HG03108 (cell line): ENCODE data around the gene SDHAF2.
"Not testable (repeated sequence)": the region's sequence is repeated elsewhere in the genome, so short reads cannot be mapped to it uniquely, and the experiment has no call there.

ENCODE experiments used
- ATAC-seq: cut with Tn5 transposase; IDR thresholded peaks from one replicate; pipeline ENCODE4 v1.9.1; 2021; ENCODE audit warnings: moderate library complexity; ENCODE audit not compliant: unreplicated experiment

SDHAF2 gene

DNA sequence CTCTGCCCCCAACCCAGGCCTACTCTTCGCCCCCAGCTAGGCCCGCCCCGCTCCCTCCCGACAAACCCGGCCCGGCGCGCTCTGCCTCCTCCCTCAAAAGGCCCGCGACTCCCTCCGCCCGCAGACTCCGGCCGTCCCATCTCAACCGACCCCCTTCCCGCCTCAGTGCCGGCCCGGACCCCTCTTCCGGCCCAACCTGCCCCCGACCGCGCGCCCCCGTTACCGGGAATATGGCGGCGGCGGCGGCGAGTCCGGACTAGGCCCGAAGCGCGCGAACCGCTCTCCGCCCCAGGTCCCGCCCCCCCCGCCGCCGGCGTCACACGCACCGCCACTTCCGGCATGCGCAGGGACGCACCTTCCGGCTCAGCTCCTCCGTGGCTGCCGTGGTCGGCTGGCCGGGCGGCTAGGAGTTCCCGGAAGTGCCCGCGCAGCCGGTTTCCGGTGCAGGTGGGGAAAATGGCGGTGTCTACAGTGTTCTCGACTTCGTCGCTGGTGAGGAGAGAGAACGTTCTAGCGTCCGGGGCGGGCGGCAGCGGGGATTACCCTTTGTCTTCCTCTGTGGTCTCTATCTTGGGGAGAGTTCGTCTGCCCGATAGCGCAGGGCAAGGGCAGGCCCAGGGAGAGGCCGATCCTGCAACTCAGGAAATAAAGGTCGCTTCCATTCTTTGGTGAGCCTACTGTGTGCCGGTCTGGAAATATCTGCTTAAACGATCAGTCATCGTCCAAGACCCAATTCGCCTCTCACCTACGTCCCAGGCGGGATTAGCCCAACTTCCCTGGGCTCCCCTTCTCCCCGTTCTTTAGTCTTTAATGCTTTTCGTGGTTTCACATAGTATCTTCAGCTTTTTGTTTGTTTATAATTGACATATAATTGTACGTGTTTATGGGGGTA is at the start of gene SDHAF2, which contains the start of gene CPSF7:
TSS of gene SDHAF2 (plus strand) at position 434 of the 892 bp plus-strand sequence. CDS start at position 457, 23 bp downstream.
TSS of gene CPSF7 (minus strand) at position 285 of the 892 bp plus-strand sequence. CDS start 740 bp downstream, outside the sequence.
- ATAC-seq: peak; percentile 88

DNA sequence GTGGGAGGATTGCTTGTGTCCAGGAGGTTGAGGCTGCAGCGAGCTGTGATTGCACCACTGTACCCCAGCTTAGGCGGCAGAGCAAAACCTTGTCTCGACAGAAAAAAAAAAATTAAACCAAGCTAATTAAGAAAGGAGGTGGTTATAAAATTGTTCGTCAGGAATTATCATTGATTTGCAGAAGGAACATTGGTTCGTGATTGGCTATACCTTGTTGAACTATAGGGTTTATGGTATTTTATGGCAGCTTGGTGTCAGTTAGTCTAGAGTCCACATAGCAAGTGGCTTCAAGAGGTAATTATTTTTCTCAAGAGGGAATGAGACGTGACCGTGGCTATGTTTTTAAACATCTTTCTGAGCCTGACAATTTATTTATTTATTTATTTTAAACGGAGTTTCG is 49.0 kb upstream of the SDHAF2 start:
- ATAC-seq: no peak

DNA sequence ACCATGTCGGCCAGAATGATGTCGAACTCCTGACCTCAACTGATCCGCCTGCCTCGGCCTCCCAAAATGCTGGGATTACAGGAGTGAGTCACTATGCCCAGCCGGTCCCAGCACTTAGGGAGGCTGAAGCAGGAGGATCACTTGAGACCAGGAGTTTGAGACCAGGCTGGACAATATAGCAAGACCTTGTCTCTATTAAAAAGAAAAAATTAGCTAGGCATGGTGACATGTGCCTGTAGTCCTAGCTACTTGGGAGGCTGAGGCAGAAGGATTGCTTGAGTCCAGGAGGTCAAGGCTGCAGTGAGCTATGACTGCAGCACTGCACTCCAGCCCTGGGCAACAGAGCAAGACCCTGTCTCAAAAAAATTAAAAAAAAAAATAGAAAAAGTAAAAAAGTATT is 46.1 kb upstream of the SDHAF2 start:
- not testable (repeated sequence) for ATAC-seq

DNA sequence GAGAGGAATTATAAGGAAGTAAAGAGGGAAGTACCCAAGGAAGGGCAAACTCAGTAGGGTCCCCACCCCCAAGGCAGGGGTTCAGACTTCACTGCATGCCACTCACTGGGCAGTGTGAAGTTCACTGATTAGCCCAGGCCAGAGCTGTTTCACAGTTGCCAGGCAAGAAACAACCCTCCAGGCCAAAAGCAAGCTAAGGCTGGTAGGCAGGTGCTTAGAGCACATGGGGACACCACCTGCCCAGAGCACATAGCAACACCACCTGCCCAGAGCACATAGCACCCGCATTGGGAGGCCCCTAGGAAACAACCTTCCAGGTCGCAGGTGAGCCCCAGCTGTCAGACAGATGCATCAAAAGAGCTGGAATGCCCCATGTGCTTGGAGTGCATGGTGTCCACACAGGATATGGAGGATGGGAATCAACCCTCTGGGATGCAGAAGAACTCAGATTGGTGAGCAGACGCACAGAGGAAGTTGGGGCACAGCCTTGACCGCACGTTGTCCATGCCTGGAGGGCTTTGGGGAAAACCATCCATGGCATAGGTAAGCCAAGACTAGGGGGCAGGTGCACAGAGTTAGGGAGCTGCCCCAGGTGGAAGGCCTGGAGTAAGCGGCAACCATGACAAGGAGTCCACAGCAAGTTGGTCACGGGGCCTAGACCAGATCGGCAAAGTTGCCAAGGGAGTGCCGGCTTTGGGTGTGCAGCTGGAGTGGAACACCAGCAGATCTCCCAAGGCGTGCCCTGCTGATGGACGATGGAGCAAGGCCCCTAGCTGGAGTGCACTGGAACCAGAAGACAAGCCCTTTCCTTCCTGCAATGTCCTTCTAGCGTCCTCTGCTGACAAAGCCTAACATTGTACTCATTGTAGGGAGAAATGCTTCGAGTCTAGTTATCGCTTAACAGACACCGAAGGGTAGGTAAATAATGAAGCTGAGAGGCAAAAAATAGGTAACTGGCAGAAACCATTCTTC is 45.4 kb upstream of the SDHAF2 start:
- no peak for ATAC-seq

DNA sequence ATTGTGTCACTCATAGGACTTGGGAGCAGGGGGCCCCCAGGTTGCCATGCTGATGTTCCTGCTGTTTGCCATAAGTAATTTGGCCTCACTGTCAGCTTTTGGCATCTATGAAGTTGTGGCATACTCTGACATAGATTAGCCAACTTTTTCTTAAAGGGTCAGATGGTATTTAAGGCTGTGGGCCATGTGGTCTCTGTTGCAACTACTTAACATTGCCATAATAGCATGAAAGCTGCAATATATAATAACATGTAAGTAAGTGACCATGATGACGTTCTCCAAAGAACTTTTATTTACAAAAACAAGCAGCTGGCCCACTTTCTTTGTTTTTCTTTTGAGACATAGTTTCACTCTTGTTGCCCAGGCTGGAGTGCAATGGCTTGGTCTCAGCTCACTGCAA is 39.8 kb upstream of the SDHAF2 start:
- no peak for ATAC-seq

DNA sequence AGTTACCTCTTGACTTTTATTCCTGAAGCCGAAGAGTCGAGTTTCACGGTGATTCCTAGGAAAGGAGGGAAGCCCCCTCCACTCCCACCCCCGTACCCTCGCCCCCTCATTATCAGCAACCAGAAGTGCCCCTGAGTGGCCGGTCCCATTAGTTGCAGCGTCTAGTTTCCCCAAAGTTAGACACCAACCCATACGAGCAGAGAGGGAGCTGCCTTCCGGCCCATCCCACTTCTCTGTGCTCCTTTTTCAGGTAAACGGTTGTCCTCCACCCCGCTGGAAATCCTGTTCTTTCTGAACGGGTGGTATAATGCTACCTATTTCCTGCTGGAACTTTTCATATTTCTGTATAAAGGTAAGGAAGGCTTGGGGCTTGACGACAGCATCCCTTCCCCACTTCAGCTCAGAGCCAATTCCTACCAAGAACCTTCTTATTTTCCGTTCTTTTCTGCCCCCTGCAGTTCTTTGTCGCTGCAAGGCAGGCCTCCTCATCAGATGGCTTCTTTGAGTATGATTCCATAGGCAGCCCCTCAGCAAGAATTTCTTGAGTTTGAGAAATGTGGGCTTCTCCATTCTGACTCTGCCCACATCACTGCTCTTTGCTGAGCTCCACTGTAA is 36.8 kb upstream of the SDHAF2 start:
- no peak for ATAC-seq

DNA sequence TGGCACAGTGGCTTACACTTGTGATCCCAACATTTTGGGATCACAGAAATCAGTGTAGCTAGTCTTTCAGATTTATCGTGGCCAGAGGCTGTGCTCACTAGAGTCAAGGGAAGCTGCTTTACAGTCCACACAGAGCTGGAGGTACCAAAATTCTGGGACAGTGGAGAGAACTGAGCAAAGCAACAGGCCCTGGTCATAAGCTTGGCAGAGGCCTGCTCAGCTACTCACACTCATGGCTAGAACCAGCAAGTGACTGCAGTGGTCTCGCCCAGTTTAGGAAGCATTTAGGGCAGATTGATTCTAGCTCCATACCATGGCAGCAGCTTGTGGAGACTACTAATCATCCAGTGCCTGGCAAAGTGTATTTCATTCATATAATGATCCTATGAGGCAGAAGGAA is 28.8 kb upstream of the SDHAF2 start:
- no peak for ATAC-seq

DNA sequence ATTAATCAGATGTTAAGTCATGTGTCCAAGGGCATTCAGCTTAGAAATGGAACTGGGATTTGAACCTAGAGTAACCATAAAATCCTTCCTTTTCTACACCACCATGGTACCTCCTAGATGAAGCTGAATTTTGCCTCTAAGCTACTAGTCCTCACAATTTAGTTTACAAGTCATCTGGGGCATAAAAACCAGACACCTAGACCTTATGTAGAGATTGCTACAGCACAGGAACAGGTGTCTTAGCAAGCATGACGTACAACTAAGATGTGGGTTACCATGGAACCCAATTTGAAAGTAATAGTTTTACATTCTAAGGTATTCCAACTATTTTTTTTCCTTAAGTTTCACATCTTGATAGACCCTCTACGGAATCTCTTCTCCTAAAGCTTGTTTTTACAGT is 28.4 kb upstream of the SDHAF2 start:
- ATAC-seq: no peak

DNA sequence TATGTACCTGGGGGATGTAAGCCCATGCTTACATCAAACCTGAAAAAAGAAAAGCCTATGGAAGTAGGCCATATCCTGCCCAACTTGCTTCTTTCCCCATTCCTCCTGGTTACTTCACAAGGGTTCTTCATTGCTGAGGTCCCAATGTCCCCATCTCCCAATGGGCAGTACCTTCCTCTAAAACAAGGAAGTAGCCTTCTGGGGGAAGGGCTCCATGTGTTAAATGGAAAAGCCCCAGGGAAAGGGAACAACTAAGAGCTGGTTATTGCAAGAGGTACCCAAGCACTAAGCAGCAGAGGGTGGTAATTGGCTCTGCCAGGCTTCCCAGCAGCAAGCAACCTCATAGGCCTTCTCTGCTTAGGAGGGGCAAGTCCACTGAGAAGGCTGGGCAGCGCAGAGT is 26.3 kb upstream of the SDHAF2 start:
- ATAC-seq: no peak

DNA sequence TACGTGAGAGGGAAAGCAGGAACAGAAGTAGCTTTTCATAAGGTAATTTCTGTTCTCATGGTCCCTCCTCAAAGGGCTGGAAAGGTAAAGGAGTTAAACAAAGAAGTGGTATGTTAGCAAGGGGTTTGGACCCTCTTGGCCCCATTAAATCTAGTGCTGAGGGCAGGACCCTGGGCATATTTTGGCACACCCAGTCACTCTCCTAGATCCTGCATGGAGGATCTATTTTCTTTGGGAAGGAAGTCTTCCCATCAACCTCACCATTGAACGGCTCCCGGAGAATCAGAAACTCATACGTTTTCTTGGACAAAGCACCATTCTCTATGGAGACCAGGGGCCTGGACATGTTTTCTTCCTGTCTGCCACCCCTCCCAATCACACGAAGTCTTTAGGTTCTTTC is 25.8 kb upstream of the SDHAF2 start:
- ATAC-seq: no peak

DNA sequence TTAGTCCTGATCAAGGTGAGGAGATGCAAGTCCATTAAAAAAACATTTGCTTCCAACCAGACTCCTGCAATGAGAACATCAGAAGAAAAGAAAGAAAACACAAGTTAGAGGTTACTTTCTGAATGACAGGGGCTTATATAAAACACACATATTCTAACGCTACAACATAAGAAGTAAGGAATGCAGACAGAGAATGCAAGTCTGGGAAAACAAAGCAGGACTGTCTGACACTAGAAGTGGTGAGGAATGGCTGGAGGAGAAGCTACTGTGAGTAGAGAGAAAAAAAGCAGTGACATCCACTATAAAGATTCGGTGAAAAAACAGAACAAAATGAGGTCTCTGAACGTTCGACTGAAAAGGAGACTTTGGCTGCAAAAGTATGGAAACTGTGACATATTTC is 25.3 kb upstream of the SDHAF2 start:
- no peak for ATAC-seq

DNA sequence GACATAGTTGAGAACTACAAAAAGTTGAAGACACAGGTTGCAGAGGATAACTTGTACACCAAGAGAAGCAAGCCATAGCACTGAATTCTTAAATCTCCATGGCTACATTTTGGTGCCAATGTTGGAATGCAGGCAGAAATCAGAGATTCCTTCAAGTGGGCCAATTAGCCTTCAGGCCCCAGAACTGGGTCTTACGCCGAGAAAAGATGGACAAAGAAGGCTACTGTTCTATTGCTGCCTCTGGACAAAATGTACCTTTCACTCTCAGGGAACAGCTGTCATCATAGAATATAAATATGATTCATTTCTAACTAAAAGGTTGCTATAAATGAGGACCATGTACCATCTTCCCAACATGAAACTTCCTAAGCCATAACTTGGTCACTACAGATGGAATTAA is 23.9 kb upstream of the SDHAF2 start:
- ATAC-seq: no peak

DNA sequence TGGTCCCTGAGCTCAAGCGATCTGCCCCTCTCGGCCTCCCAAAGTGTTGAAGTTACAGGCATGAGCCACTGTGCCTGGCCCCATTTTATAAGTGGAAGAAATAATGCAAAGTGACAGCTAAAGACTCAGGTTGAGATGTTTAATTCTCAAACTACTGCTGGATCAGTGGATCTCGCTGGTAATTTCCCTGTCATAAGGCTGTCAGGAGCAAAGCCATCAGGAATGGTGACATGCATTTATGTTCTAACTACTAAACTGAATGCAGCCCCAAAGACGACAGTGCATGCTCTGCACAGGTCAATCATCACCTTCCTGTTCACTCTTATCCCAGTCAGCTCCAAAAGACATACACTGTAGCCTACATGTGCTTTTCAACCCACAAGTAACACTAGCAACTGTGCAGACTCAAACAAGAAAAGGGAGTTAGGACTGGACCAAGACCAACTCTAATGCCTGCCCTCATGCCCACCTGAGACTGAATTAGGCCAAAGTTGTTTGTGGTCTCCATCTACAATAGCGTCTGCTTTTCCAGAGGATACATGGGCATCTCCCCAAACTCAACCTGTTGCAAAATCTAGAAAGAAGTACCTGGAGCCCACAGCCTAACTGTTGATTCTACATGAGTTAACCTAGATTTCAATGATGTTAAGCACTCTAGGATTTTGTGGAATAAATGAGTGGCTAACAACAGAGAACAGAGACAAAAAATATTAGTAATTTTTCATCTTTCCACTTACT is 22.8 kb upstream of the SDHAF2 start:
- ATAC-seq: no peak

DNA sequence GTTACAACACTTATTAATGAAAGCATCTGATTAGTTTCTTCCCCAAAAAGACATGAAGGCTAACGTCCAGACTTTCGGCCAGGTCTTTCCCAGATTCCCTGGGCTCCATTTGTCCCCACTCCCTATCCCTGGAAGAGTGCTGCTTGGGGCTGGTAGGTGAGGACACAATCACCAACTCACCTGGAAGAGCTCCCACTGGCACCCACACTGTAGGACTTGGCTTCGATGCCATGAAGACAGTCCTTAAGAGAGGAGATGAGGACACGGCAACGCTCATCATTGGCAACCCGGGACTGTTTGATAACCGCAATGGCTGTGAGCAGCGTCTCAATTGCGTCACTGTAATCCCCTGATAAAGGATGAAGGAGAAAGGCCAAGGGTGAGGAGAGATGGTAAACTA is 18.3 kb upstream of the SDHAF2 start:
- ATAC-seq: no peak

DNA sequence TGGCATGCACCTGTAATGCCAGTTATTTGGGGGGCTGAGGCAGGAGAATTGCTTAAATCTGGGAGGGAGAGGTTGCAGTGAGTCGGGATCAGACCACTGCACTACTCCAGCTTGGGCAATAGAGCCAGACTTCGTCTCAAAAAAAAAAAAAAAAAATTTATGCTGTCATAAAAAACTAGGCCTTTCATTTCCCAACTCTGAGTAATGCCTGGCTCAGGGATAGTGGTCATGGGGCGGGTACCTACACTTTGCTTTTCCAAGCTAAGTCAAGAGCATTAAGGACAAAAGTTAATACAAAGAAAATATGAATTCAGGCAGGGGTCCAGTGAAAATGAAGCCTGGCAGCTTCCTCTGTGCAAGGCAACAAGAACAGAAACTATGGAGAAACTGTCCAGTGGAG is 16.4 kb upstream of the SDHAF2 start:
- no peak for ATAC-seq

DNA sequence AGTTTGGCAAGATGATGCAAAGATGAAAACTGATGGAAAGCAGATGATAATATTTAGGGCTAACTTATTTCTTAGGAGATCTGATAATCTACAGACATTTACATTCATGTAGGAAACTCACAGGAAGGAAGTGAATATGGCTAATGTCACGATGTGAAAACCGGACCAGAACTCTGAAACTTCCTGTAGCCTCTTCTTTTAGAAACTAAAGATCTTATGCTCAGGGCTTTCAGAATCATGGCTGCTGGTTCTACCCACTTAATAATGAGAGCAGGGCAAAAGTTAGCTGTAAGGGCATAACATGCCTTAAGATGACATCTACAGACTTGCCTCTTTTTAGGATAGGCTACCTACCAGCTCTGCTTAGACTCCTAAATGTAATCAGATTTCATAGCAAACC is 15.4 kb upstream of the SDHAF2 start:
- ATAC-seq: no peak

DNA sequence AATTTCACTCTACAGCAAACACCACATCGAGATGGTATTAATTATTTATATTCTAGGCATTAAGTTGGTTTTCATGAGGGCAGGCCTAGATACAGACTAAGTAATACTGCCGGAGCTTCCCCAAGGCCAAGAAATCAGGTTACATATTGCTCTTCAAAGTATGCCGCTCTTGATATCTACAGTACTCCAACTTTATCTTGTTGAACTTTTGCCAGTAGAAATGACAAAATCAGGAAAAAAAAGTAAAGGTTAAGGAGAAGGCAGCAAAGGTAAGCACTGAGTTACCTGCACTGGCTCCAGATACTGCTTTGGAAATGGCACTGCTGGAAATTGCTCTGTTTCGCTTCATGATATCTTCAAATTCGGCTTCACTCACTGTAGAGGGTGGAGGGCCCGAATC is 14.5 kb upstream of the SDHAF2 start:
- no peak for ATAC-seq

DNA sequence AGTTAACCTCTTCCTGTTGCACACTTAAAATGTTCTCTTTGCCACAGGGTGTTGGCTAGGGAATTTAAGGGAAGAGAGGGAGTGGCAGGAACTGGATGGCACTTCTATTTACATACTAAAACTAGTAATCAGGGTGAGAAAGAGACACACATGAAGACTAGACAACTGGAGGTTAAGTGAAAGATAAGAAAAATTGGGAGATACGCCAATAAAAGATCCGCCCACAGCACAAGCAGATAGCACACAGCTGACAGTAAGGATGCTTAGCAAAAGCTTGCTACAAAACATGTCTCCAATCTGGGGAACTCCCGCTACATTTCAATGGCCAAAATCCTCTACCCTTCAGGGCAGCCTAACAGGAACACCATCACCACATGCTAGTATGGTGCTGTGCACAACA is 13.0 kb upstream of the SDHAF2 start:
- ATAC-seq: no peak

DNA sequence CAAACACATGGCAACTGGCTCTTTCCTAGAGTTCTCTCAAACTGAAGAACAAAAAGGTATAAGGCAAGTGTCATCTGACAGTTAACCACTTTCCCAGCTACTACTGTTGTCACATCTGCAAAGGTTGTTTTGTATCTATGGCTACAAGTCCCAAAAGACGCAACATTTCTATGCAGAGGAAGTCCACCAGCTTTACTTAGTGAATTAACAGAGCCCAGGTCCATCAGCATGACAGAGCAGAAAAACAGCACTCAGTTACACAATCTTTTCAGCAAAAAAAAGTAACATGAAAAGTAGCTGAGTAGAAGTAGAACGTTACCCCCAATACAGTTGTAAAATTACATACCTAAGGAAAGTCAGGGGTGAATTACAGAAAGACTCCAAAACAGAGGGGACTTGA is 12.3 kb upstream of the SDHAF2 start:
- no peak for ATAC-seq

DNA sequence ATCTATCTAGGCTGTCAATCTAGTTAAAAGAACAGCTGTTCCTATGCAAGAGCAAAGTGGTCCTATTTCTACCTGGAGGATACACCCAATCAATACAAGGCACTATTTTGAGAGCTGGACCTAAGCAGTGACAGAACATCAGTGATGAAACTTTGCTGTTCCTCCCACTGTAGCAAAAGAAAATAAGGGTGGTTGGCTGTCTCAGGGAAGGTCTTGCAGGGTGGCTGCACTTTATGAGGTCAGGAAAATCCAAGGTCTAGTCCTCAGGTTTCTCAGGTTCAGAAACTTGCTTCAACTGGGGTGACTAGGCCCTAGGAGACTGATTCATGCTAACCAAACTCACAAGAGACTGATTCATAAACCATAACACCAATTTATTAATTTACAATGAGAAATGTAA is 11.8 kb upstream of the SDHAF2 start:
- ATAC-seq: no peak

DNA sequence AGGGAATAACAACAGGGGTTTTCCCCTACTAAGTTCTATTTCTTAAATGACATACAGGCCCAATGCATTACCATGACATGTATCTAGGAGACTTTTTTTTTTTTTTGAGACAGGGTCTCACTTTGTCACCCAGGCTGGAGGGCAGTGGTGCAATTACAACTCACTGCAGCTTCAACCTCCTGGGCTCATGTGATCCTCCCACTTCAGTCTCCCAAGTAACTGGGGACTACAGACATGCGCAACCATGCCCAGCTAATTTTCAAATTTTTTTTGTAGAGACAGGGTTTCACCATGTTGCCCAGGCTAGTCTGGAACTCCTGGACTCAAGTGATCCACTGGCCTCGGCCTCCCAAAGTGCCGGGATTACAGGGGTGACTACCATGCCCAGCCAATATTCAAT is 7.7 kb upstream of the SDHAF2 start:
- ATAC-seq: no peak
